Activated gamma-delta T cell treated with Interleukin-2 at 50 U/mL for 16 hours (primary cell): ENCODE measurements around the gene BABAM2.

ENCODE experiments used
- DNase-seq: peaks from one replicate; pipeline ENCODE4 v3.0.0-alpha.2; 2020

The BABAM2 gene

DNA sequence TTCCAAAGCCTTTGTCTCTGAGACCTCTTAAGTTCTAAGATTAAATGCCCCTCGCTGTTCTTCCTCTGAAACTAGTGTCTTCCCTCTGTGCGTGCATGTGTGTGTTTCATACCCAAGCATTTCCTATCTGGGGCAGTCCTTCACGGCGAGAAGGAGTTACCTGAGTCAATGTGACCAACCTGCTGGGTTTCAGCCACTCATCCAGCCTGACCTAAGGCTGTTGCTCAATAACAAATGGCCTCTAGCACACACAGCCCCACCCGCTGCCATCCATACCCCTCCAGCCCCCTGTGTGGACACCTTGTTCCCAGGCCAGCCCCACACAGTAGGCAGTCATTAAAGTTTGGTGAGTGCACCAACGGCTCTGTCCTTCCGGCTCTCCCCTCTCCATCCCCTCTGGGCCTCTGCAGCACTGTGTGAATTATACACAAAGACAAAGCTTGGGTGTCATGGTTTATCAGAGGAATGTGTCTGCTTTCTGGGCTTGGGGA, 448.3 kb downstream of the BABAM2 start:
- no peak for DNase-seq

DNA sequence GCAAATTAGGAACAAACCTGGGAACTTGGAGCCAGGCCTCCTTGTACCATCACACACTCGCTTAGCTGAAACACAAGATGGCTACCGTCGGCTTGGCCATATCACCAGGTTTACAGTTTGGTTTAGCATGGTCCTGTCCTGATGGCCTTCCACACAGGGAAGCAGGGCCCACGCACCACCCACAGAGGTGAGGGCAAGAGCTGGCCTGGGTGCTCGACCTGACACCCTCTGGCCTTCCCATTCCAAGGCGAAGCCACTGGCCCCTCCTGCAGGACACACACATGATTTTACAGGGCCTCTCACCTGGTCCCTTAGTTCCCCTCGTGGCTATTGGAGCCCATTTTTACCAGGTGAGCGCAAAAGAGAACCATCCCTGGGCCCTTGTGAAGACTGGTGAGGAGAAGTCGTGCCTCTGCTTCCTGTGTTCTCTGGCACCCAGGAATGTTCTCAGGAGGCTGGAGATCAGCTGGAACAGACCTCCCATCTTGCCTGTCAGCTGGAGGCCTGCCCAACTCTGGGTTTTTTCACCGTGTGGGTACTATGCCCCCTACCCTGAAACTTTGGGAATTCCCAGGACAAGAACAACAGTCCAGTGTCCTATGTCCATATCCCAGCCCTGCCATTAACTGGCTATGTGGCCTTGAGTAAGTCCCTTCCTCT, 449.1 kb downstream of the BABAM2 start:
- no peak for DNase-seq

DNA sequence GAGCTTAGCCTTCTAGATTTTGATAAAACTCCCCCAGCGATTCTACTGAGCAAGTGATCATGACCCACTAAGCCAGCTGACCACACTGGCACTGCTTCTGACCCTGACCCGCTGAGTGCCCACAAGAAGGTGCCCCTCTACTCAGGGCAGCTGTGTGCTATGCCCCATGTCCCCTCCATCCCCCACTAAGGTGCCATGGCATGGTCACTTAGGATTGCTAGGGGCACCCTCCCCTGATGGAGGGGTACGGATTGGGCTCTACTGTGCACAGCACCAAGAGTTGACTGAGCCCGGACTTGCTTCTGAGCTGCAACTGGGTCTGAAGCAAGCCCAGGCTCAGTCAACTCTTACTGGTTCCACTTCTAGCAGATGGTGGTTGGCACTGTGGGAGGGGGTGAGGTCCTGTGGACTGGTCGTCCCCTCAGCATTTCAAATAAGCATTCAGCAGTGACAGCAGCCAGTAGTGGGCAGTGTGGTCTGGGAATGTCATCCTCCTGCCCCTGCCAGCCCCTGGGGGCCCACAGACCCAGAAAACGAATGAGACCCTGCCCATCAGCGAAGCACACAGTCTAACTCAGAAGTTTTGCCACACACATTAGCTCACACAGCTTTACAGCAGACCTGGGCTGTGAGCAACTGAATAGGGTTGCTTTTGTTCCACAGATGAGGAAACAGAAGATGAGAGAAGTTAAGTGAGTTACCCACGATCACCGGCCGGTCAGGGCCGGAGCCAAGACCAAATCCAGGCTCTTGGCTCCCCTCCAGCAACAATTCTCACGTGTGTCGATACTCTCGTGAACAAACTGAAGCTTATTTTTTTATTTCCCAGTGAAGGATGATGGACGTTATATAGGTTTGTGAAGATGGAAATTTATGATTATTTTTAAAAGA, 450.0 kb downstream of the BABAM2 start:
- no peak for DNase-seq

DNA sequence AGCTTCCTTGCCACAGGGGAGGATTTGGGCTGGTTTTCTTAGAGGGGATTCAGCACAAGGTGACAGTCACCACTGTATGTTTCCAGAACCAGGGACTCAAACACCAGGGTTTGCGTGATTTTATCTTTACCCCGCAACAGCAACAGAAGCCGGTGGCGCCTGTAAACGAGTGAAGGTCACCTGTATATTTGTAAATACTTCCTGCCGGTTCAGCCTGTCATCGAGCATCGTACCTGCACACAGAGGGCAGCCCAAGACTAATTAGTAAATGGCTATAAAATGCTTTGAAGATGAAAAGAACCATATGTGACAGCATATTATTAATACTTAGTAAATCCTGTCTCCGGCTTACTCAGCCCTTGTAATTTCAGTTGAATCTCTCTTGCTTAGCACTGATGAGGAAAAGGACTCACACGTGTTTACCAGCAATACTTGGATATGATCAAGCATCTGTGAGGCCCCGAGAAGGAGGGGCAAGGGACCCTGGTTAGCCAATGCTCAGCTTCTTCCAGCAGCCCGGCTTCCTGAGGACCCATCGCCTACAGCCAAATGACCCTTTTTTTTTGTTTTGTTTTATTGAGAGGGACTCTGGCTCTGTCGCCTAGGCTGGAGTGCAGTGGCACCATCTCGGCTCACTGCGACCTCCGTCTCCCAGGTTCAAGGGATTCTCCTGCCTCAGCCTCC, 450.8 kb downstream of the BABAM2 start:
- no peak for DNase-seq

DNA sequence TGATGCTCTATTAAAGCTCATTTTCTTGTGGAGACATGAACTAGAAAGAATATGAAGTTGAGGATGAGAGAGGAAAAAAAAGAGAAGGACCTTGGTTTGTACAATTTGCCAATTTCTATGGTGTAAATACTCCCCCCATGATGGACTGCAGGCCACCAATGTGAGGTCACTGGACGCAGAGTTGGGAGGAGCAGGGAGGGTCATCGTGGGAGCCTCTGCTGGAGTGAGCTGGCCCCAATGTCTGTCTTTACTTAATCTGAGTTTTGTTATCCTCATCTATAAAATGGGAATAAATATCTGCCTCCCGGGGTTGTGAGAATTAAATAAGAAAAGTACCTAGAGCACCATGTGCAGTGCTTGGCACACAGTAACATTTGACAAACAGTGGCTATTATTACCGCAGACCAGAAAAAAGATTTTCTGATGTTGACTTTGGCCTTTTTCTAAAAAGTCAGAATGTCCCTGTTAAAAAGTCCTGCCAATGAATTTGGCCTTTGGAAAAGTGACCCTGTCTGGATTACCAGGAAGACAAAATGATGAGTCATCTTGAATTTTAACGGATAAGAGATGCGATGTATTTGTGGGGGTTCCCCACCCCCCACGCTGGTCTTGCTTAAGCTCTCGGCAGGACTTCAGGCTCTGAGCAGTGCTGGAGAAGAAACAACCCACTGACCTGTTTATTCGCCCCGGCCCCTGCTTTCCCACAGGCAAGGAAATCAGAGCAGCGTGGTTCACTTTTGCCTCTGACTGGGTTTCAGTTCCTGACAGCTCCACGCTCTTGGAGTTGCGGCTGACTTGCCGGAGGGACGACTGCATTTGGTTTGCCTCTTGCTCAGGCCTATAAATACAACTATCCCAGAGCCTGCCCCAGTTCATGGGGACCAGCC, 451.8 kb downstream of the BABAM2 start:
- no peak for DNase-seq

DNA sequence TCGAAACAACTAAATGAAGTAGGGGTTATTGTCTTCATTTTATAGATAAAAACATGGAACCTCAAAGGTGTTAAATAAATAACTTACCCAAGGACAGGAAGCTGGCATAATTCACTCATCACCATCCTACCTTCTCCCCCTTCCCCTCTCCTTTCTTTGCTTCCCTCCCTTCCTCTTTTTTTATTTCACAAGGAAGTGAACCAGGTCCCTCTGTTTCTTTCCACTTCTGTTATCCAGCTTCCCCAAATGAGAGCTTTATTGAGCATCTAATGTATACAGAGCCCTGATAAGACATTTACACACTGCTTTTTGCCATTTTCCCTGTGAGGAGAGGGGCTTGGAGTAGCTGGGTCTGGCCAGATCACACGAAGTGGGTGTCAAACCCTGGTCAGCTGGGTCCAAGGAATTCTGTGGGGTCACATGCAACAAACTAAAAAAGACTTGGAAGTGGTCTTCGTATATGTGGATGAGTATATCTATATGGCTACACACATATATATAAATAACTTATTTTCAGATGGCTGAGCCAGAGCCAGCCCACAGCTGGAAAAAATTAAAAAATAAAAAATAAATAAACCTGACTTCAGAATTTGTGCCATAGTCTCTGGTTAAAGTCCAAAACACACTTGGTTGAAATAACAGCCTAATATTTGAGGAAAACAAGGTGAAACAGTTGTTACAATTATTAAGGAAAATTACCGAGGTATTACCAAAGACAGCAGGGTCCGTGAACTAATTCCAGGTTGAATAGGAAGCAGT, 452.8 kb downstream of the BABAM2 start:
- DNase-seq = no peak

DNA sequence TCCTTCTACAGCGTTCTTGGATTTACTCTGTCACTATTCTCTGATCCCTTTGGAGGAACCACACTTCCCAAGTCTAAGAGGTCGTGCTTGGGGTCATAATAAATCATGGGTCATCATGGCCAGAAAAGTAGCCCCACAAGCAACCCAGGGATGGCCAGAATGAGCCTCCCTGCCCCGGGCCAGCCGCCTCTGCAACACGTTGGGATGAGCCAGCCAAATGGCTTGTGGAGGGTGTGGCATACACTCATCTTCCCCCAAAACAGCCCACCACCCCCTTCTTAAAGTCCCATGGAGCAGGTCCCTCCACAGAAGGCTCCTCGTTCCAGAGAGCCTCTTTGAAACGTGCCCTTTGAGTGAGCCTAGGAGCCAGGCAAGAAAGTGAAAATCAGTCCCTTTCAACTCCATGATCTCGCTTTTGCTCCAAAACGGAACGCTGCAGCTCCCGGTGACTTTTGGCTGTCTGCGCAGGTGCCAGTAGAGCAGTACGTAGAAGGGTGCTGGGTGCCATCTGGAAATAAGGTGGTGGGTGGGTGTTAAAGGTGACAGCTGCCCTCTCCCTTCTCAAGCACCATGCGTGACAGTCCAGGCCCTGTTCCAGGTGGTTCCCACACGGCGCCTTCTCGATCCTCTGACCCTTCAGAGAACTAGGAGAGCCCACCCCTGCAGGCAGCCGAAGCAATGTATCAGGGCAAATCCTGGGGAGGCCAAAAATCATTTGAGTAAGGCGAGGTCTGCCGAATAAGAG, 453.6 kb downstream of the BABAM2 start:
- no peak for DNase-seq

DNA sequence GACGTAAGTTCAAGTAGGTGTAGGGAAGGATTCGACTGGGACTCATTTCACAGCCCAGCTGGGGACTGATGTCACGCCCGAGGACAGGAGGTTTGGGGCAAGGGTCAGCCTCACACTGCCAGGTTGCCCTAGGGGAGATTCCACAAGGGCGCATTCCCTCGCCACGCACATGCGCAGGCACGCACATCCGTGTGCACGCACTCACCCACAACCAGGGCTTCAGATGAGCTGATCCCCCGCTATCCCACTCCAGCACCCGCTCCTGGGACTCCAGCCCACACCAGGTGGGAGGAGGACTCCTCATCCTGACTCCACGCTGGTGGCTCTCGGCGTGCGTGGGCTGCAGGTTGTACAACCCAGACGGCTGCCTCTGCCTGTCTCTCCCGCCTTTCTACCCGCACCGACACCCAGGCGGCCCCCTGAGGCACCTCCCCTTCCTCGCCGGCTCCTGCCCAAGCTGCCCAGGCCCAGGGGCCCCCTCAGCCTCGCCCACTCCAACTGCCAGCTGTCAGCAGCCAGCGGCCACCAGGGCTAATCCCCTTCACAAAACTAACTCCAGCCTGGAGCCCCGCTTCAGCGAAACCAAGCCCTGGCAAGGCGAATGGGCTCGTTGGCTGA, 454.3 kb downstream of the BABAM2 start:
- DNase-seq = no peak

DNA sequence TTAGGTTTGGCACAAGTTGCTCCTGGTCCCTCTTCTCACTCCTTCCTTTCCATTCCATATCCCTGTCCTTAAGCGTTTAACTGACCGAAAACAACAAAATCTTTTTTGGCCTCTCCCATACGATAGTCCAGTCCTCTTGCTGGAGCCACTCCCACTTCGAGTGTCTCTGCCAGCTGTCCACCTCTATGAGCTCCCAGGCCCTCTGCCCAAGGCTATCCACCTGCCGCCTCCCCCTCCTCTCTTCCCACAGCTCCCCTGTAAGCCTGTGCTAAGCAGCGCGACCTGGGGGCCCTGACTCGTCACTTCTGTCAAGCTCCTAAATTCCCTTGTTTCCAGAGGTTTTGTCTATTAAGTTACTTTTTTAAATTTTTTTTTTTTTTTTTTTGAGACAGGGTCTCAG, 455.1 kb downstream of the BABAM2 start:
- DNase-seq = no peak

DNA sequence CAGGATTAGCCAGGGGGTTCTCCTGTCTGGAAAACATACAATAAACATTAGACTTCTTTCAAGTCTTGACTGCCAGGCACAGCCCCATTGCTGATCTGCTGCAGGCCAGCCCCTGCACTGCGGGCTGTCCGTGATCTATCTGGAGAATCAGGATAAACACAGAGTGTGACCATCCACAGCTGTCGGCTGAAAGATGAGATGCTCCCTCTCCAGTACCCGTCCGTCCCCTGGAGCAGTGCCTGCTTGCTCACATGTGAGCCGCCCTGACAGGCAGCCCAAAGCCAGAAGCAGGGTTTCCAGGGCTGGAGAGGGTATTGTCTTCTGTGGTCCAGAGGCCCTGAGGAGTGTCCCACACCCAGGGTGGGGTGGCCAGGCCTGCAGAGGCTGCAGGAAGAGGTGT, 456.1 kb downstream of the BABAM2 start:
- DNase-seq = no peak

DNA sequence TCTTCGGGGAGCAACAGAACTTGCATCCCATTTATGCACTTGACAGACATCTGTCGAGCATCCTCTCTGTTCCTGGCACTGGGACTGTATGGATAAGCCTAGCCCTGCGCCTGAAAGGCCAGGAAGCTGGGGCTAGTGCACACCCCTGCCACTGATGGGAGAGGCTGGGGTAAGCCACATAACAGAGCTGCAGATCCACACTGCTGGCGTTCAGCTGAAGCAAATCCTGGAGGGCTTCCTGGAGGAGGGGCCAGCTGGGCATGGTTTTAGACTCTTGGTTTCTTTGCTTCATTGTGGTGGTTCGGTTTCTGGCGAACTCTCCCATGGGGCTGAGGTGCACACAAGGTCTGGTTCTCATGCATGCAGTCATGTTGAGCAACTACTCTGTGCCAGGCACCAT, 456.7 kb downstream of the BABAM2 start:
- DNase-seq = no peak

DNA sequence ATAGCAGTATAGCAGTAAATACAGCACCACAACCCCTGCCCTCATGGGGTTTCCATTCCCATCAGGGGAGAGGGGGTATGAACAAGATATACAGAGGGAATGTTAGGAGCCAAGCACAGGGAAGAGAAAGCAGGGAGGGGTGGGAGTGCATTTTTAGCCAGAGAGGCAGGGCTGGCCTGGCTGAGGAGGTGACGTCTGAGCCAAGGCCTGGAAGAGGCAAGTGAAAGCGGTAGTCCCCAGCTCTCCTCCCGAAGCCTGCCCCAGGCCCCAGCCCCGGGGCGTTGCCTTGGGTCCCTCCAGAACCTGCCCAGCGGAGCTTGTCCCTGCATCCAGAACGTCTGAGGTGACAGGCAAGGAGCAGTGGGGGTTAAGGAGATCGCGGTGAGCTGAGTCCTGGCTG, 457.1 kb downstream of the BABAM2 start:
- DNase-seq = no peak

DNA sequence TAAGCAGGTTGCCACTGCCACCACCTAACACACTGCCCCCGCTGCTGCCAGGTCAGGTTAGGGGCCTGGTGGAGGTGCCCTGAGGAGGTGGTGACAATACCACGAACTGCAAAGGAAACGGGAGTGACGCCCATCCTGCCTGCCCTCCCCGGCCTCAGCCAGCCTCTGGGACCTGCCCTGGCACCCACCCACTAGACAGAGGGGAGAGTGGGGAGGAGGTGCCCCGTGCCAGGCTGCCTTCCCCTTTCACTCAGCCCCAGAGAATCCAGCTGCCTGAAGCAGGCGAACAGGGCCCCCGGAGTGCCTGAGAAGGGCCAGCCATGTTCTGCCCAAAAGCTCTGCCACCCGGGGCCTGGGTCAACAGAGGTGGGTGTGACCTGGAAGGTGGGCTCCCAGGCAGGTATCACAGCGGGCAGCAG, 457.6 kb downstream of the BABAM2 start:
- DNase-seq = peak; percentile 69

DNA sequence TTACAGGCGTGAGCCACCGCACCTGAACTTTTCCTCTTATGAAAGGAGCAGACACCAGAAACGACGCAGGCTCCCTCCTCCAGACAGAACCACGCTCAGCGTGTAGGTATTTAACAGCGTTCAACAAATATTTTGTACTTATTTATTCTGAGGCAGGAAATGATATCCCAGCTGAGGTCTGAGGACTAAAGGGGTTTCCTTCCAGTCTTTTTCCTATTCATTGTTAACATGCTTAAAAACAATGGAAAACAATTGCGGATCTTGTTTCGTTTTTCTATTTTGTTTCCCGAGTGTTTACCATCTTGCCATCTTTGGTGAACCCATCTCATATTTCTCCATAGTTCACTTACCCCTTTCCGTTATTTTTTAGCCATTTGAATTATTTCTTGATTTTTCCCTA, 458.4 kb downstream of the BABAM2 start:
- no peak for DNase-seq

DNA sequence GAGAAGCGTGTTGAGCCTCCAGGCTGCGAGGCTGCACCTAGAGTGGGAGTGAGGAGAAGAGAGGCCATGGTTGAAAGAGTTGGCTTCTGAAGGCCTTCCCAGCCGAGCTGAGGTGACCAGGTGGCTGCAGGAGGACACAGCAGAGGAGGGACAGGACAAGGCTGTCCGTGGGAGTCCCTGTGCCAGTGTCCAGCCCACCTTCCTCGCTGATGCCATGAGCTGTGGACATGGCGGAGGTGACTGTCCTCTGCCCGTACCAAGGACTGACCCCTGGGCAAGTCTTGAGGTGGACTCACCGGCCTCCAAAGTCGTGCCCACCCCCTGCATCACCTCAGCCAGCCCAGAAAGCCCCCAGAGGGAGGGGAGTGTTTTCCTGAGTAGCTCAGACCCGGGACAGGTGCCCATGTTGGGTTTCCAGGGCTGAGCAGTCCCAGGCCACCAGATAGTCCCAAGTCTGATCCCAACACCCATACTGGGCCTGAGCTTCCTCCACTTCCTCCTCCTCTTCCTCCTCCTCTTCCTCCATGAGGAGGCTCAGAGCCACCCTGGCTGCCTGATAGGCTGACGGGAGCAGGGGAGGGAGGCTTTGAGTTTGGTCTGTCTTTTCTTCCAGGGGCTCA, 459.1 kb downstream of the BABAM2 start:
- DNase-seq = no peak

DNA sequence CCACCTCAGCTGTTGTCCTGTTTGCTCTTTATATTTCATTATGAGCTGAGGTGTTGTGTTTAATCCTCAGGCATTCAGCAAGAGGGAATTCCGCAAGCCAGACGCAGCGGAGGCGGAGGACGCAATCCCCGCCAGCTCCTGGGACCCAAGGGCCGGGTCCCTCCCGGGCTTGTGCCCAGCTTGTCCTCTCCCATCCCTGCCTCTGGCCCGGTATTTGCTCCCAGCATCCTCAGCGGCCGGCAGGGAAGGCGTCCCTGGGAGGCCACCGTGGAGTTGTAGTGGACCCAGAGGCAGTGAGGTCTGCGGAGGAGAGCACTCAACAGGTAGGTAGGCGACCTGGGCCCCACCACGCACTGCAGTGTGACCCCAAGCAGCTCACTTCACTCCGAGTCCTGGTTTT, 459.7 kb downstream of the BABAM2 start:
- DNase-seq = no peak

DNA sequence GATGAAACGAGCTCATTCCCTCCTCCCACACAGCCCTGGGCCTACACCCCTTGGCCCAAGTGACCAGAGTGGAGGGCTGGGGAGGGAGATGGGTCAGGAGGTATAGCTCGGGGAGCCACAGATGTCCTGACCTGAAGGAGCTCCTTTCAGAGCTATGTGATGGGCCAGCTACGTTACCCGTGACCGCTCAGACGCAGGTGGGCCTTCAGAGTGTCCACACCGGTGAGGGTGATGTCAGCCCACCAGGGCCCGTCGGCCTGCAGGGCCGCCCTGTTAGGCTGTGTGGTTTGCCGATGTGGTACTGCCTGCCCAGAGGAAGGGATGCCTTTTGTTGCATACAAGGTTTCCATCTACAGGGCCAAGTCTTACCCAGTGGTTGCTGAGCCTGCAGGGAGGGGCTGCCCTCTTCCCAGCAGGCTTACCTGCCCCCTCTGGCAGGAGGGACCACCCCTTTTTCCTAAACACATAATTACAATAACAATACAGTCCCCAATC, 460.3 kb downstream of the BABAM2 start:
- no peak for DNase-seq

DNA sequence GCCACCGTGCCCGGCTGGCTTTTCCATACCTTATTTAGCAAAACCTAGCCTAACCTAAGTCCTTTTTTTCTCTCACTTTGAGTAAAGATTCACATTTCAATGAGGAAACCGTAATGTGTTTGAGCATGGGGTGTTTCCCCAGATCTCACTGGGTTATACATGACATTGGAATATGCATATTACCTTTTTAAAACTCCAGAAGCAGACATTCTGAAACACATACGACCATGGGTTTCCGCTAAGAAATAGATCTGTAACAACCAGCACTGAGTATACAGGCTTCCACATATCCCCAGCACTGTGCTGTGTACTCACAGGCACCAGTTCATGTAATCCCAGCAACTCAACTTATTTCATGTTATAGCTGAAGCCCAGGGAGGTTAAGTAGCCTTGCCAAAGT, 461.1 kb downstream of the BABAM2 start:
- no peak for DNase-seq

DNA sequence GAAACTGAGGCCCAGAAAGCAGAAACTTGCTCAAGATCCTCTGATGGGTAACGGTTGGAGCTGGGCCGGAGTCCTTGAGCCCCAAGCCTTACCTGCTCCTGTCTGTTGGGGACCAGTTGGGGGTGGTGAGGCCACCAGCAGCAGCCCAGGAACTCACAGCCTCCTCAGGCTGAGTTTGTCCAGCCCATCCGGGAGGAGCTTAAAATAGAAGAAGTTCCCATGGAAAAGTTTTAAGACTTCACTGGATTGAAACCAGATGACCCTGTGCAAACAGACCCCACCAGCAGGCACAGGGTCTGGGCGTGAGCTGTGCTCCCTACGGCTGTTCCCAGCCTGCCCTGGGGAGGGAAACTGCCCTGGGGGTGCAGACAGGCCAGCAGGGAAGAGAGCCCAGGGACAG, 461.6 kb downstream of the BABAM2 start:
- DNase-seq = no peak

DNA sequence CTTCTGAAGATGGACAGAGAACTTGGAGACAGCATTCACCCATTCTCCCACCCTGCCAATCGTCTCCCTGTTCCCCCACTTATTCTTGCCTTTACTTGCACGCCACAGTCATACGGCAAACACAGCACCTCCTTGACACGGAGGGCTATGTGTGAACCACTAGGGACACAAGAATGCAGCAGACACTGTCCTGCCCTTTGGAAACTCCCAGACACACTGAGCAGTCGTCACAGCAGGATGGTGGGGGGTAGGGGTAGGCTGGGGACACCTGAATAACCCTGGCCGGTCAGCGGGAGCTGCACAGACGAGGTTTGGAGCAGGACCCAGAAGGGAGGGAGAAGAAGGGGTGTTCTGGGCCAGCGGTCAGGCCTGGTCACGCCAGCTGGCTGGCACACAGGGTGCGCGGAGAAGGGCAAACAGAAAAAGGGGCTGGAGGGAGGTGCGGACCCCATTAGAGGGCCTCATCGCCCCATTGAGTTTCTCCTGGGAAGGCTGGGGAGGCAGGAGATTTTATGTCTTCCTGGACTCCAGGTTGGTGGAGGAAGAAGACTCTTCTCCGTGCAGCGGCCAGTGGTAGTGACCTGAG, 462.2 kb downstream of the BABAM2 start:
- no peak for DNase-seq
